Dedifferentiated amniotic fluid mesenchymal stem cell (primary cell): ENCODE data around the gene PCED1B.
"Not testable (repeated sequence)": the region's sequence is repeated elsewhere in the genome, so short reads cannot be mapped to it uniquely, and the experiment has no call there.

Experiments used
- DNase-seq: peaks from one replicate; pipeline ENCODE4 v3.0.0-alpha.2; 2016; ENCODE audit errors: extremely low spot score

Gene PCED1B, protein sequence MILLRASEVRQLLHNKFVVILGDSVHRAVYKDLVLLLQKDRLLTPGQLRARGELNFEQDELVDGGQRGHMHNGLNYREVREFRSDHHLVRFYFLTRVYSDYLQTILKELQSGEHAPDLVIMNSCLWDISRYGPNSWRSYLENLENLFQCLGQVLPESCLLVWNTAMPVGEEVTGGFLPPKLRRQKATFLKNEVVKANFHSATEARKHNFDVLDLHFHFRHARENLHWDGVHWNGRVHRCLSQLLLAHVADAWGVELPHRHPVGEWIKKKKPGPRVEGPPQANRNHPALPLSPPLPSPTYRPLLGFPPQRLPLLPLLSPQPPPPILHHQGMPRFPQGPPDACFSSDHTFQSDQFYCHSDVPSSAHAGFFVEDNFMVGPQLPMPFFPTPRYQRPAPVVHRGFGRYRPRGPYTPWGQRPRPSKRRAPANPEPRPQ

DNA sequence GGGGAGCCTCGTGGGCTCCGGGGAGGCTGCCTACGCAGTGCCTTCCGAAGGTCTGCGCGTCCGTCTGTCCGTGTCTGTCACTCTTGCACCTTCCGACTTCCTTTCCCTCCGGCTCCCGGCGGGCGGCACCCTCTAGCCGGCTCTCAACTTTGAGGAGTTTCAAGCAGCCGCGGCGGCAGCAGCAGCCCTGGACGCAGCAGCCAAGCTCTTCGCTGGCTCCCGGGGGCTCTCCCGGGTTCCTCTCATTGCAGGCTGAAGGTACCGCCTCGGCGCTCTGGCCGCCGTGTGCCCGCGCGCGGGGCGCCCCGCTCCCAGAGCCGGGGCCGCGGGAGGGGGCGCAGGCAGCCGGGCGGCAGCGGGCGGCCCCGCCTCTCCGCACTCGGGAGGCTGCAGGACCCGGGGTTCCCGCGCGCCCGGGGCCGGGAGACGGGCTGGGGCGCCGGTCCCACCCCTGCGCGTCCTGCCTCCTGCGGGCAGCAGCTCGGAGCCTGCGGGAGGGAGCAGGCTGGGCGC is at the start of gene PCED1B, which contains the start of gene AMIGO2:
Gene PCED1B, plus strand, starts transcription at position 154 of the 513 bp plus-strand sequence. CDS start 155,443 bp downstream, outside the sequence.
Gene AMIGO2, minus strand, starts transcription at position 492 of the 513 bp plus-strand sequence. CDS start 957 bp downstream, outside the sequence.
- DNase-seq = peak; percentile 68

DNA sequence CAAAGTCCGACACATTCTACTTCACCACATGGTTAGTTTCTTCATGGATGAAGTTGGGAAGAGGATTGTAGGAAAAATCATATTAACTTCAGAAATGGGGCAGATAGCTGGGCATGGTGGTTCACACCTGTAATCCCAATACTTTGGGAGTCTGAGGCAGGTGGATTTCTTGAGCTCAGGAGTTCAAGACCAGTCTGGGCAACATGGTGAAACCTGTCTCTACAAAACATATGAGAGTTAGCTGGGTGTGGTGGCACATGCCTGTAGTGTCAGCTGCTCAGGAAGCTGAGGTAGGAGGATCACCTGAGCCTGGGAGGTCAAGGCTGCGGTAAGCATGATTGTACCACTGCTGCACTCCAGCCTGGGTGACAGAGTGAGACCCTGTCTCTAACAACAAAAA is 49.5 kb upstream of the PCED1B start:
- no peak for DNase-seq

DNA sequence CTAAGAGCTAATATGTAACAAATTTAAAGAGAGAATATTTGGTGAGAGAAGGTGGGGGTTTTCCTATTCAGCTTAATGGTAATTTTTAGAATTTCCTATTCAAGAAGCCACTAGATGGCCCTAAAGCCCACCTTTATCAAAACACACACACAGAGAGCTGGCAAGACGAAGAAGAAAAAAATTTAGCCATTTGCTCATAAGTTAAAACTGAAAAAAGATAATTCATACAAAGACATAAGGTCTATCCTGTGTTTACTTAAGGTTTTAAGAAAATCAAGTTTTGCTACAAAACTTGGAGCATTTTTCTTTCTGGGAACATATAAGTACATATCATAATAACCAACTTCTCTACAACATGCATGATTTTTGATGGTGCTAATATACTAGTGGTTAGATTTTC is 46.8 kb upstream of the PCED1B start:
- DNase-seq = peak; percentile 71

DNA sequence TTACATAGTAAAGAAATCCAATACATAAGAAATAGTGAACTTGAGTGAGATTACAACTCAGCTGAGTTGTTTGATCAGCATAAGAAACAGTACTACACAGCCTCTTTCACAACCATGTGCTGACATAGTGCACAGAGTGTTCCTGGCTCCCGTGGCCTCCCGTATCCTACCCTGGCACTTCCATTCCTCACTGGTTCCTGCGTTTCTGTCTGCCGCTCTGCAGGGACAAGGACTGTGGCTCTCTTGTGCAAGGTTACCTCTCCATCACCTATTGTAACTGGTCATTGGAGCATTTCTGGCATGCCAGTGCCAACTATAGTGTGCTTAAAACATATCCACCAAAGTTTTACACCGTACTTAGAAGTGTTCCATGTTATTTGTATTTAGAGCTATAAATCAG is 46.3 kb upstream of the PCED1B start:
- DNase-seq = no peak

GRCh38 chr12:47033789-47034555 is 45.4 kb upstream of the PCED1B start:
- no peak for DNase-seq

DNA sequence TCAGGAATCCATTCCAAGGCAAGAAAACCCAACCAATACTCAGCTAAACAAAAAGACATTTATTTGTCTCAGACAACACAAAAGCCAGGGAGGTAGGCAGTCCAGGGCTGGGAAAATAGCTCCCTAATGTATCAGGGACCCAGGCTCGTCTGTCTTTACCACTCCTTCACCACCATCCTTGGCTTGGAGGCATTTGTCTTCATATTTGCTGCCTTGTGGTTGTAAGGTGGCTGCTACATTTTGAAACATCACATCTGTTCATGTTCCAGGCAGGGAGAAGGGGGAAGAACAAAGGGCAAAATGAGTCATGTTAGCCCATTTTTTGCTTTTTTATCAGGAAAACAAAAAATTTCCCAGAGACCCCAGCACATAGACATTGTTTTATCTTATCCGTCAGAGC is 44.8 kb upstream of the PCED1B start:
- DNase-seq = no peak

DNA sequence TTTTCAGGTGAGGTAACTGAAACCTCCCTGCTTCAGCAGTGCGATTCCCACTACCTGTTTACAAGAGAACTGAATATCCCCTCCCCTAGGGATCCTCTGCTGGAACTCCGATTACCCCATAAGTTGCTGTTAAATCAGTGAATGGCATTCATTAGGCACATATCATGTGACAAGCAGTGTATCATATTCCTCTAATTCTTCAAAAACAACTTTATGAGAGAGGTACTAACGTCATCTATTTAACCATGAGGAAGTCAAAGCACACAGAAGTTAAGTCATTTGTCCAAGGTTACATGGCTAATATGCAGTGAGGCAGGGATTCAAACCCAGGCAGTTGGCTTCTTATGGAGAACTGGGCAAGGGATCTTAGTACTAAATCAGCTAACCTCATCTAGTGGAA is 43.9 kb upstream of the PCED1B start:
- DNase-seq = no peak

- DNase-seq = peak; percentile 23
These were observed 41.1 kb upstream of the PCED1B start for GRCh38 chr12:47038270-47038748.

GRCh38 chr12:47039079-47039478 is 40.3 kb upstream of the PCED1B start:
- no peak for DNase-seq

DNA sequence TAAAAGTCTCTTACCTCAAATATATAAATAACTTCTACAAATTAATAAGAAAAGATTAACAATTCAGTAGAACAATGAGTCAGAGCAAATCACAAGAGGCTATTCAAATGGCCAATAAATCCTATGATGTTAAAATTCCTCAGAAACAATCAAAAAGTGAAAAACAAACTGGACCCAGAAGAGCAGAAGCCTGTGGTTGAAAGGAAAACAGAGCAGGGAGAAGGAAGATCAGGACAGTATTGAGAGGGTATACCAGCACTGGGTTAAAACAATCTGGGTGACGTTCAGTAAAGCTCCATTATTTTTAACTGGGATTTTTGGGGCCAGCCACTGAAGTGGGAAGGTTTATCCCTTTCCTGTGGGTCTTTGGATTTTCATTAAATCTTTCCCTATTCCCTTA is 39.7 kb upstream of the PCED1B start:
- no peak for DNase-seq

DNA sequence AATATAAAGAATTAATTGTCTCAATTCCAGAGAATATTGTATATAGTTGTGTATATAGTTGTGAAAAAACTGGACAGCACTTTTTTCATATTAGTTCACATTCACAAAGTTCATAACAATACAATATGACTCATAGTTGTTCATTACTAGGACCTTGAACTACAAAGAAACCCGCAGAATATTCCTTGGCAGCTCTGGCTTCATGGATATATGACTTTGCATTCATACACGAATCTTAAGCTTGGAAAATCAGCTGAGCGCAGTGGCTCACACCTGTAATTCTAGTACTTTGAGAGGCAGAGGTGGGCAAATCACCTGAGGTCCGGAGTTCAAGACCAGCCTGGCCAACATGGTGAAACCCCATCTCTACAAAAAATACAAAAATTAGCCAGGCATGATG is 38.1 kb upstream of the PCED1B start:
- DNase-seq = no peak

DNA sequence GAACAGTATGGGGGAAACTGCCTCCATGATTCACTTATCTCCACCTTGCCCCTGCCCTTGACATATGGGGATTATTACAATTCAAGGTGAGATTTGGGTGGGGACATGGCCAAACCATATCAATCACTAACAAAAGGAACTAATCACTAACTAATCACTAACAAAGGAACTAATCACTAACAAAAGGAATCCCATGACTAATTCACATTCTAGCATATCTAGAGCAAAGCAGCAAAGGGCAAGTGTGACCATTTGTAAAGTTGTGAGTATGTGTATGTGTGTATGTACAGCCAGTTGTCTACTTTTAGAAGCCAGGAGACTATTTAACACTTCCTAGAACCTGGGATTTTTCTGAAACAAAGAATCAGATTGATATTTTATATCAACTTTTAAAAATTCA is 30.9 kb upstream of the PCED1B start:
- DNase-seq = no peak

- not testable (repeated sequence) for DNase-seq
These were observed 28.1 kb upstream of the PCED1B start for GRCh38 chr12:47051291-47051690.

- DNase-seq = no peak
These were observed 27.1 kb upstream of the PCED1B start for GRCh38 chr12:47052274-47052673.

DNA sequence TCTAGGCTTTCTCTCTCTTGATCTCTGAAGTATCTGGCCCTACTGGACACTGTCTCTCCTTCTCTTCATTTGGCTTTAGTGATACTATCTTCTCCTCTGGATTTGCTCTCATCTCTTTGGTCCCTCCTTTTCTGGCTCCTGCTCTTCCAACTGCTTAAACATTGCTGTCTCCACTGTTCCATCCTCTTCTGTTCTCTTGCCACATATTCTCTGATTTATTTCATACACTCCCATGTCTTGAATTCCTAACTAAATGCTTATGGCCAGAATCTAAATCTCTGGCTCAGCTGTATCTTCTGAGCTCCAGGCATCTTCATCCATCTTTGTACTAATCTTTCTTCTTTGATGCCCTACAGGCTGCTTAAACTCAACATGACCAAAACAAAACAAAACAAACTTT is 25.5 kb upstream of the PCED1B start:
- DNase-seq = no peak

- DNase-seq = no peak
These were observed 24.8 kb upstream of the PCED1B start for GRCh38 chr12:47054659-47055058.

- DNase-seq = not testable (repeated sequence)
These were observed 23.6 kb upstream of the PCED1B start for GRCh38 chr12:47055856-47056255.

DNA sequence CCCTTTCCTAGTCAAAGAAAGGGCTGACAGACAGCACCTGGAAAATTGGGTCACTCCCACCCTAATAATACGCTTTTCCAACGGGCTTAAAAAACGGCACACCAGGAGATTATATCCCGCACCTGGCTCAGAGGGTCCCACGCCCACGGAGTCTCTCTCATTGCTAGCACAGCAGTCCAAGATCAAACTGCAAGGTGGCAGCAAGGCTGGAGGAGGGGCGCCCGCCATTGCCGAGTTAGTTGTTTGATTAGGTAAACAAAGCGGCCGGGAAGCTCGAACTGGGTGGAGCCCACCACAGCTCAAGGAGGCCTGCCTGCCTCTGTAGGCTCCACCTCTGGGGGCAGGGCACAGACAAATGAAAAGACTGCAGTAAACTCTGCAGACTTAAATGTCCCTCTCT is 22.5 kb upstream of the PCED1B start:
- DNase-seq = not testable (repeated sequence)

DNA sequence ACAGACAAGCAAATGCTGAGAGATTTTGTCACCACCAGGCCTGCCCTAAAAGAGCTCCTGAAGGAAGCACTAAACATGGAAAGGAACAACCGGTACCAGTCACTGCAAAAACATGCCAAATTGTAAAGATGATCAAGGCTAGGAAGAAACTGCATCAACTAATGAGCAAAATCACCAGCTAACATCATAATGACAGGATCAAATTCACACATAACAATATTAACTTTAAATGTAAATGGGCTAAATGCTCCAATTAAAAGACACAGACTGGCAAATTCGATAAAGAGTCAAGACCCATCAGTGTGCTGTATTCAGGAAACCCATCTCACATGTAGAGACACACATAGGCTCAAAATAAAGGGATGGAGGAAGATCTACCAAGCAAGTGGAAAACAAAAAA is 20.8 kb upstream of the PCED1B start:
- DNase-seq = not testable (repeated sequence)

- DNase-seq = no peak
These were observed 13.9 kb upstream of the PCED1B start for GRCh38 chr12:47065546-47065945.

- DNase-seq = no peak
These were observed 13.0 kb upstream of the PCED1B start for GRCh38 chr12:47066278-47067025.

DNA sequence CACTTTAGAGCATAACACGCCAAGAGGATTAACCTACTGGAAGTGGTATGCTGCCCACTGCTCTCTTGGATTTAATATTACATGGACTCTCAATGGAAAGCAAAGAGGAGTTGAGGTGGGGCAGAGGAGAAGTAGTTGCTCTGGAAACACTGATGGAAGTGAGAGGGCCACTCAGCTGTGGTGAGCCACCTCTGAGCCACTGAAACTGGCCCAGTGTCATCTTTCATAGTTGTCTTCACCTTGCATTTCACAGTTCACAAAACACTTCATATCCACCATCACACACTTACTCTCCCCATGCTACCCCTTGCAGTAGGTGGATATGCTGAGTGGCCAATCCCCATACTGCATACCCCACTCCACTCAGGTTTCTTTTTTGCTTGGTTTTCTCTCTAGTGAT is 12.2 kb upstream of the PCED1B start:
- DNase-seq = no peak
